HepG2 (cell line): Measurements from ENCODE around the gene ZBED1. TPM values are rescaled to one million over a fixed set of nuclear protein-coding genes. Genes with fewer than 3 reads are reported as not detected.
A peak's percentile ranks its signal among the peaks of the same experiment; 100 is the strongest.

ENCODE experiments used
- ATAC-seq: fragments of 200-7000 bp; cut with Tn5 transposase; 3 replicates; pipeline ENCODE4 v1.9.1; 2020; ENCODE audit warnings: mild to moderate bottlenecking, moderate library complexity
- BruUV-seq: library from RNA; stranded (reverse); fragments of 400-500 nt; replicated peaks from 2 replicates; lab custom pipeline; 2021; lab: Mats Ljungman, UMichigan
- CTCF ChIA-PET: fragments of 300-600 bp; formaldehyde crosslinking; extraction: SDS; loops from one replicate; lab custom pipeline; 2021; ENCODE audit warnings: low total read pairs, inconsistent platforms, low intra/inter-chr PET ratio; lab: Yijun Ruan, JAX
- POLR2A ChIA-PET: fragments of 350-600 bp; sonication (Branson Sonifier 250); formaldehyde crosslinking; loops from one replicate; lab custom pipeline; 2020; ENCODE audit warnings: antibody characterized with exemption, inconsistent platforms; lab: Yijun Ruan, JAX
- DNase-seq: peaks from one replicate; pipeline ENCODE4 v3.0.0-alpha.2; 2015; ENCODE audit warnings: low spot score
- FAIRE-seq: peaks from 3 replicates; lab custom pipeline; 2011; peaks lifted over from hg19 to GRCh38; lab: Jason Lieb, UNC
- H2AFZ ChIP-seq: one replicate; pipeline ENCODE4 v1.6.1; 2011; ENCODE audit warnings: low read length, inconsistent platforms
- H3K27ac ChIP-seq: fragments of 300-600 bp; 3 replicates; pipeline ENCODE4 v1.8.0; 2011; ENCODE audit warnings: mixed run types, mild to moderate bottlenecking, mixed read lengths, low read length, inconsistent platforms; ENCODE audit not compliant: insufficient read depth; ENCODE audit errors: extremely low read length
- H3K27me3 ChIP-seq, 2 experiments: fragments of 200-600 bp in 1 of 2; 2 replicates in 1 of 2; 3 replicates in 1 of 2; pipeline versions ENCODE4 v1.6.0 to v1.8.0; 2011; ENCODE audit warnings: low read length in 2 of 2, mild to moderate bottlenecking in 2 of 2, moderate library complexity in 2 of 2, inconsistent platforms in 1 of 2; ENCODE audit not compliant: insufficient read depth in 2 of 2, control insufficient read depth in 1 of 2
- H3K36me3 ChIP-seq, 2 experiments: fragments of 200-600 bp in 1 of 2; replicated peaks in 1 of 2; 2 replicates in 1 of 2; 3 replicates in 1 of 2; pipeline versions ENCODE4 v1.5.1 to v1.8.0; 2011; ENCODE audit warnings: low read length in 2 of 2, inconsistent platforms in 1 of 2; ENCODE audit not compliant: insufficient read depth in 2 of 2, control insufficient read depth in 1 of 2
- H3K4me1 ChIP-seq: 2 replicates; pipeline ENCODE4 v1.5.1; 2012; ENCODE audit warnings: low read length, inconsistent platforms; ENCODE audit not compliant: insufficient read depth
- H3K4me2 ChIP-seq: 2 replicates; pipeline ENCODE4 v1.6.0; 2011; ENCODE audit warnings: low read depth, low read length, inconsistent platforms
- H3K4me3 ChIP-seq, 3 experiments: fragments of 200-600 bp in 1 of 3; sonication (generic), shearing (Covaris generic) in 1 of 3; replicated peaks in 1 of 3; 2 replicates each; pipeline ENCODE4 v1.5.1; 2011 to 2016; ENCODE audit warnings: low read length in 3 of 3, inconsistent platforms in 2 of 3, low read depth in 2 of 3, mild to moderate bottlenecking in 2 of 3, control low read depth in 1 of 3, mixed read lengths in 1 of 3; ENCODE audit not compliant: insufficient read depth in 1 of 3
- H3K79me2 ChIP-seq: one replicate; pipeline ENCODE4 v1.6.1; 2011; ENCODE audit warnings: low read length, inconsistent platforms; ENCODE audit not compliant: insufficient read depth
- H3K9ac ChIP-seq: 2 replicates; pipeline ENCODE4 v1.6.0; 2011; ENCODE audit warnings: mild to moderate bottlenecking, low read depth, low read length, inconsistent platforms; ENCODE audit not compliant: insufficient read depth
- H3K9me3 ChIP-seq: 2 replicates; pipeline ENCODE4 v1.5.1; 2012; ENCODE audit warnings: mild to moderate bottlenecking, low read length
- H4K20me1 ChIP-seq: 2 replicates; pipeline ENCODE4 v1.6.0; 2011; ENCODE audit warnings: inconsistent platforms, mild to moderate bottlenecking, low read length, moderate library complexity; ENCODE audit not compliant: insufficient read depth
- ARNT ChIP-seq: fragments of 450-650 bp; IDR thresholded peaks from 2 replicates; pipeline ENCODE4 v1.6.1; 2017
- ESRRA ChIP-seq: sonication (generic); formaldehyde crosslinking; IDR thresholded peaks from 2 replicates; pipeline ENCODE4 v1.5.1; 2020; ENCODE audit warnings: mild to moderate bottlenecking, low read depth, missing genetic modification reagents
- GATAD2A ChIP-seq: IDR thresholded peaks from 2 replicates; pipeline ENCODE4 v1.6.1; 2016
- HNF4A ChIP-seq: sonication (generic); formaldehyde crosslinking; IDR thresholded peaks from 2 replicates; pipeline ENCODE4 v1.4.0; 2020; ENCODE audit warnings: missing genetic modification reagents
- HOXA3 ChIP-seq: sonication (generic); formaldehyde crosslinking; IDR thresholded peaks from 2 replicates; pipeline ENCODE4 v1.5.0; 2020; ENCODE audit warnings: missing genetic modification reagents
- IRF2 ChIP-seq: IDR thresholded peaks from 2 replicates; pipeline ENCODE4 v1.6.1; 2018; ENCODE audit warnings: missing genetic modification reagents, missing compliant biosample characterization
- SALL1 ChIP-seq: sonication (generic); formaldehyde crosslinking; IDR thresholded peaks from 2 replicates; pipeline ENCODE4 v1.8.0; 2022; ENCODE audit warnings: mild to moderate bottlenecking, missing genetic modification reagents
- SAP130 ChIP-seq: IDR thresholded peaks from 2 replicates; pipeline ENCODE4 v1.6.1; 2016; ENCODE audit warnings: low read depth
- SOX6 ChIP-seq, 2 experiments: fragments of 450-650 bp in 1 of 2; sonication (generic) in 1 of 2; formaldehyde crosslinking in 1 of 2; IDR thresholded peaks; 2 replicates each; pipeline versions ENCODE4 v1.4.0 to v1.6.1; 2017 to 2020; ENCODE audit warnings: antibody characterized with exemption in 1 of 2, mild to moderate bottlenecking in 1 of 2, missing genetic modification reagents in 1 of 2
- ZMYM4 ChIP-seq: sonication (generic); formaldehyde crosslinking; IDR thresholded peaks from 2 replicates; pipeline ENCODE4 v1.8.1; 2023; ENCODE audit warnings: mild to moderate bottlenecking, missing genetic modification reagents
- WGBS: methylation state at CpG from one replicate; pipeline ENCODE4 v1.1.6; 2017; ENCODE audit warnings: low lambda C conversion rate; 5-methylcytosine and 5-hydroxymethylcytosine counted together
- in situ Hi-C: cut with HindIII; loops from 2 replicates; pipeline ENCODE4 v1.10.0; 2017; ENCODE audit warnings: low pct_unique_long_range_greater_than_20kb; ENCODE audit not compliant: extremely low pct_ligation_motif_present
- intact Hi-C: fragments of 100-400 bp; cut with micrococcal nuclease; formaldehyde crosslinking; loops from one replicate; pipeline ENCODE4 v1.10.0; 2022; ENCODE audit not compliant: unreplicated experiment
- polyA plus RNA-seq, 8 experiments: library from polyadenylated mRNA; depleted of rRNA in 3 of 8; stranded (reverse) in 7 of 8; unstranded in 1 of 8; fragments of >200 nt; fragmentation: Illumina TruSeq in 4 of 8; extraction: Trizol in 4 of 8; gene quantifications; 2 replicates each; pipeline versions ENCODE4 v1.2.1 to v1.2.3, GENCODE V29; 2011 to 2016; ENCODE audit warnings: low read depth in 4 of 8, missing spikeins in 1 of 8, mixed read lengths in 1 of 8; ENCODE audit not compliant: insufficient read depth in 1 of 8
- total RNA-seq, 5 experiments: library from RNA; depleted of rRNA; stranded (reverse); fragments of >200 nt; fragmentation: Illumina TruSeq; extraction: Trizol; gene quantifications; 2 replicates each; pipeline ENCODE4 v1.2.3, GENCODE V29; 2016; ENCODE audit warnings: low read depth in 1 of 5
- TF ChIP-seq, protein P1 (sequence below): sonication (generic); formaldehyde crosslinking; IDR thresholded peaks from 2 replicates; pipeline ENCODE4 v1.5.1; 2020; ENCODE audit warnings: mild to moderate bottlenecking, missing genetic modification reagents, moderate library complexity
- TF ChIP-seq, protein P2 (sequence below): sonication (generic); formaldehyde crosslinking; IDR thresholded peaks from 2 replicates; pipeline ENCODE4 v1.4.0; 2020; ENCODE audit warnings: missing genetic modification reagents
- TF ChIP-seq, protein P3 (sequence below): sonication (generic); formaldehyde crosslinking; IDR thresholded peaks from 2 replicates; pipeline ENCODE4 v1.5.0; 2020; ENCODE audit warnings: mild to moderate bottlenecking, missing genetic modification reagents, borderline replicate concordance

ZBED1 gene
- total and polyA plus RNA-seq, 2 of the 13 experiments (the other 11 are each of a cell fraction or from before 2014, with no cell fraction given): 20.0 to 29.8 TPM

- POLR2A ChIA-PET: no interaction called here
- FAIRE-seq (peak; percentile 71), ATAC-seq (peak; percentile 80), DNase-seq (peak; percentile 53)
- H2AFZ ChIP-seq: no peak overlapping the region
- 8% methylated on average over 20 of the region's 20 CpGs for WGBS
- H3K27ac ChIP-seq: peak overlapping the region; percentile 75
- peak overlapping the region; percentile 40 to 65 (median 43); a peak in 5 of 6 replicates for H3K4me3 ChIP-seq
- H3K4me1 ChIP-seq: peaks cover 27% of the 10 kb centered on the region
- CTCF ChIA-PET: no interaction called here
- no peaks in the 10 kb centered on the region for H3K36me3 ChIP-seq
- no peaks in the 10 kb centered on the region for H3K9me3 ChIP-seq
- peaks cover 32% of the 10 kb centered on the region for H3K79me2 ChIP-seq
- no peaks in the 10 kb centered on the region for H3K27me3 ChIP-seq
- peak overlapping the region; percentile 62 for H3K9ac ChIP-seq
- H4K20me1 ChIP-seq: peaks cover 10% of the 10 kb centered on the region; the same call in 1 of the 2 replicates
- intact Hi-C loops: loop anchor here (5.0 kb wide), 1 partner anchor 65 kb away; no protein-coding TSS in a partner anchor
- H3K4me2 ChIP-seq: peak overlapping the region; percentile 90
- in situ Hi-C loops: no loop called here
- BruUV-seq: no TSS peak
- 0 out of 2 replicates have a peak, but pooled peaks have one; percentile 20 for TF ChIP-seq HOXA3 (CRISPR knock-in tag)
- TF ChIP-seq, protein P1, sequence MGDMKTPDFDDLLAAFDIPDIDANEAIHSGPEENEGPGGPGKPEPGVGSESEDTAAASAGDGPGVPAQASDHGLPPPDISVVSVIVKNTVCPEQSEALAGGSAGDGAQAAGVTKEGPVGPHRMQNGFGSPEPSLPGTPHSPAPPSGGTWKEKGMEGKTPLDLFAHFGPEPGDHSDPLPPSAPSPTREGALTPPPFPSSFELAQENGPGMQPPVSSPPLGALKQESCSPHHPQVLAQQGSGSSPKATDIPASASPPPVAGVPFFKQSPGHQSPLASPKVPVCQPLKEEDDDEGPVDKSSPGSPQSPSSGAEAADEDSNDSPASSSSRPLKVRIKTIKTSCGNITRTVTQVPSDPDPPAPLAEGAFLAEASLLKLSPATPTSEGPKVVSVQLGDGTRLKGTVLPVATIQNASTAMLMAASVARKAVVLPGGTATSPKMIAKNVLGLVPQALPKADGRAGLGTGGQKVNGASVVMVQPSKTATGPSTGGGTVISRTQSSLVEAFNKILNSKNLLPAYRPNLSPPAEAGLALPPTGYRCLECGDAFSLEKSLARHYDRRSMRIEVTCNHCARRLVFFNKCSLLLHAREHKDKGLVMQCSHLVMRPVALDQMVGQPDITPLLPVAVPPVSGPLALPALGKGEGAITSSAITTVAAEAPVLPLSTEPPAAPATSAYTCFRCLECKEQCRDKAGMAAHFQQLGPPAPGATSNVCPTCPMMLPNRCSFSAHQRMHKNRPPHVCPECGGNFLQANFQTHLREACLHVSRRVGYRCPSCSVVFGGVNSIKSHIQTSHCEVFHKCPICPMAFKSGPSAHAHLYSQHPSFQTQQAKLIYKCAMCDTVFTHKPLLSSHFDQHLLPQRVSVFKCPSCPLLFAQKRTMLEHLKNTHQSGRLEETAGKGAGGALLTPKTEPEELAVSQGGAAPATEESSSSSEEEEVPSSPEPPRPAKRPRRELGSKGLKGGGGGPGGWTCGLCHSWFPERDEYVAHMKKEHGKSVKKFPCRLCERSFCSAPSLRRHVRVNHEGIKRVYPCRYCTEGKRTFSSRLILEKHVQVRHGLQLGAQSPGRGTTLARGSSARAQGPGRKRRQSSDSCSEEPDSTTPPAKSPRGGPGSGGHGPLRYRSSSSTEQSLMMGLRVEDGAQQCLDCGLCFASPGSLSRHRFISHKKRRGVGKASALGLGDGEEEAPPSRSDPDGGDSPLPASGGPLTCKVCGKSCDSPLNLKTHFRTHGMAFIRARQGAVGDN: peak; percentile 30; the same call in 1 of the 2 replicates
- 0 out of 2 replicates have a peak, but pooled peaks have one; percentile 7 for TF ChIP-seq ZMYM4 (CRISPR knock-in tag)
- peak; percentile 35; the same call in 1 of the 2 replicates for TF ChIP-seq HNF4A (CRISPR knock-in tag)
- TF ChIP-seq GATAD2A: peak; percentile 29; the same call in 1 of the 2 replicates
- TF ChIP-seq SOX6 (IDR thresholded peaks at IDR 0.05): no peak
- 0 out of 2 replicates have a peak, but pooled peaks have one; percentile 41 for TF ChIP-seq SOX6 (CRISPR knock-in tag; IDR thresholded peaks at IDR 0.05)
- TF ChIP-seq SAP130 (CRISPR knock-in tag): peak; percentile 16
- TF ChIP-seq IRF2: 0 out of 2 replicates have a peak, but pooled peaks have one; percentile 20
- TF ChIP-seq, protein P2, sequence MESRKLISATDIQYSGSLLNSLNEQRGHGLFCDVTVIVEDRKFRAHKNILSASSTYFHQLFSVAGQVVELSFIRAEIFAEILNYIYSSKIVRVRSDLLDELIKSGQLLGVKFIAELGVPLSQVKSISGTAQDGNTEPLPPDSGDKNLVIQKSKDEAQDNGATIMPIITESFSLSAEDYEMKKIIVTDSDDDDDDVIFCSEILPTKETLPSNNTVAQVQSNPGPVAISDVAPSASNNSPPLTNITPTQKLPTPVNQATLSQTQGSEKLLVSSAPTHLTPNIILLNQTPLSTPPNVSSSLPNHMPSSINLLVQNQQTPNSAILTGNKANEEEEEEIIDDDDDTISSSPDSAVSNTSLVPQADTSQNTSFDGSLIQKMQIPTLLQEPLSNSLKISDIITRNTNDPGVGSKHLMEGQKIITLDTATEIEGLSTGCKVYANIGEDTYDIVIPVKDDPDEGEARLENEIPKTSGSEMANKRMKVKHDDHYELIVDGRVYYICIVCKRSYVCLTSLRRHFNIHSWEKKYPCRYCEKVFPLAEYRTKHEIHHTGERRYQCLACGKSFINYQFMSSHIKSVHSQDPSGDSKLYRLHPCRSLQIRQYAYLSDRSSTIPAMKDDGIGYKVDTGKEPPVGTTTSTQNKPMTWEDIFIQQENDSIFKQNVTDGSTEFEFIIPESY (CRISPR knock-in tag): peak; percentile 19; the same call in 1 of the 2 replicates
- TF ChIP-seq, protein P3, sequence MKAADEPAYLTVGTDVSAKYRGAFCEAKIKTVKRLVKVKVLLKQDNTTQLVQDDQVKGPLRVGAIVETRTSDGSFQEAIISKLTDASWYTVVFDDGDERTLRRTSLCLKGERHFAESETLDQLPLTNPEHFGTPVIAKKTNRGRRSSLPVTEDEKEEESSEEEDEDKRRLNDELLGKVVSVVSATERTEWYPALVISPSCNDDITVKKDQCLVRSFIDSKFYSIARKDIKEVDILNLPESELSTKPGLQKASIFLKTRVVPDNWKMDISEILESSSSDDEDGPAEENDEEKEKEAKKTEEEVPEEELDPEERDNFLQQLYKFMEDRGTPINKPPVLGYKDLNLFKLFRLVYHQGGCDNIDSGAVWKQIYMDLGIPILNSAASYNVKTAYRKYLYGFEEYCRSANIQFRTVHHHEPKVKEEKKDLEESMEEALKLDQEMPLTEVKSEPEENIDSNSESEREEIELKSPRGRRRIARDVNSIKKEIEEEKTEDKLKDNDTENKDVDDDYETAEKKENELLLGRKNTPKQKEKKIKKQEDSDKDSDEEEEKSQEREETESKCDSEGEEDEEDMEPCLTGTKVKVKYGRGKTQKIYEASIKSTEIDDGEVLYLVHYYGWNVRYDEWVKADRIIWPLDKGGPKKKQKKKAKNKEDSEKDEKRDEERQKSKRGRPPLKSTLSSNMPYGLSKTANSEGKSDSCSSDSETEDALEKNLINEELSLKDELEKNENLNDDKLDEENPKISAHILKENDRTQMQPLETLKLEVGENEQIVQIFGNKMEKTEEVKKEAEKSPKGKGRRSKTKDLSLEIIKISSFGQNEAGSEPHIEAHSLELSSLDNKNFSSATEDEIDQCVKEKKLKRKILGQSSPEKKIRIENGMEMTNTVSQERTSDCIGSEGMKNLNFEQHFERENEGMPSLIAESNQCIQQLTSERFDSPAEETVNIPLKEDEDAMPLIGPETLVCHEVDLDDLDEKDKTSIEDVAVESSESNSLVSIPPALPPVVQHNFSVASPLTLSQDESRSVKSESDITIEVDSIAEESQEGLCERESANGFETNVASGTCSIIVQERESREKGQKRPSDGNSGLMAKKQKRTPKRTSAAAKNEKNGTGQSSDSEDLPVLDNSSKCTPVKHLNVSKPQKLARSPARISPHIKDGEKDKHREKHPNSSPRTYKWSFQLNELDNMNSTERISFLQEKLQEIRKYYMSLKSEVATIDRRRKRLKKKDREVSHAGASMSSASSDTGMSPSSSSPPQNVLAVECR: 0 out of 2 replicates have a peak, but pooled peaks have one; percentile 30
- no peak for TF ChIP-seq ESRRA
- peak; percentile 55 for TF ChIP-seq SALL1 (CRISPR knock-in tag)
- TF ChIP-seq ARNT: no peak
Observed at GRCh38 chrX:2466876-2467656, 33.7 kb downstream of the ZBED1 start.
